ENCODE data around the gene BLACAT1.

- TF ChIP-seq CTCF (IDR thresholded peaks at IDR 0.05) (no peak), POLR2AphosphoS5 (IDR thresholded peaks at IDR 0.05) (no peak), POLR2A (IDR thresholded peaks at IDR 0.05) (no peak)
Observed at GRCh38 chr1:205499789-205500188, 43.9 kb upstream of the BLACAT1 start.
